Stimulated activated naive CD8-positive, alpha-beta T cell treated with anti-CD3 and anti-CD28 coated beads, Interleukin-15, Interleukin-2, amounts not matched to agents 100 ng/mL and 50 ng/mL, for 24 hours (primary cell): ENCODE data around the gene NOP14.
"Not testable (repeated sequence)": the region's sequence is repeated elsewhere in the genome, so short reads cannot be mapped to it uniquely, and the experiment has no call there.

ENCODE experiments used
- H3K27ac Mint-ChIP-seq: one replicate; pipeline ENCODE4 v1.8.0; 2021; ENCODE audit warnings: mild to moderate bottlenecking, mixed read lengths
- H3K27me3 Mint-ChIP-seq: one replicate; pipeline ENCODE4 v1.8.0; 2021; ENCODE audit warnings: mixed read lengths
- H3K36me3 Mint-ChIP-seq: one replicate; pipeline ENCODE4 v1.8.0; 2021; ENCODE audit warnings: low read depth, mixed read lengths
- H3K4me1 Mint-ChIP-seq: one replicate; pipeline ENCODE4 v1.8.0; 2021; ENCODE audit warnings: low read depth, mixed read lengths
- H3K4me3 Mint-ChIP-seq: one replicate; pipeline ENCODE4 v1.8.0; 2021; ENCODE audit warnings: mild to moderate bottlenecking, mixed read lengths
- H3K9me3 Mint-ChIP-seq: one replicate; pipeline ENCODE4 v1.8.0; 2021; ENCODE audit warnings: mixed read lengths

Gene NOP14

DNA sequence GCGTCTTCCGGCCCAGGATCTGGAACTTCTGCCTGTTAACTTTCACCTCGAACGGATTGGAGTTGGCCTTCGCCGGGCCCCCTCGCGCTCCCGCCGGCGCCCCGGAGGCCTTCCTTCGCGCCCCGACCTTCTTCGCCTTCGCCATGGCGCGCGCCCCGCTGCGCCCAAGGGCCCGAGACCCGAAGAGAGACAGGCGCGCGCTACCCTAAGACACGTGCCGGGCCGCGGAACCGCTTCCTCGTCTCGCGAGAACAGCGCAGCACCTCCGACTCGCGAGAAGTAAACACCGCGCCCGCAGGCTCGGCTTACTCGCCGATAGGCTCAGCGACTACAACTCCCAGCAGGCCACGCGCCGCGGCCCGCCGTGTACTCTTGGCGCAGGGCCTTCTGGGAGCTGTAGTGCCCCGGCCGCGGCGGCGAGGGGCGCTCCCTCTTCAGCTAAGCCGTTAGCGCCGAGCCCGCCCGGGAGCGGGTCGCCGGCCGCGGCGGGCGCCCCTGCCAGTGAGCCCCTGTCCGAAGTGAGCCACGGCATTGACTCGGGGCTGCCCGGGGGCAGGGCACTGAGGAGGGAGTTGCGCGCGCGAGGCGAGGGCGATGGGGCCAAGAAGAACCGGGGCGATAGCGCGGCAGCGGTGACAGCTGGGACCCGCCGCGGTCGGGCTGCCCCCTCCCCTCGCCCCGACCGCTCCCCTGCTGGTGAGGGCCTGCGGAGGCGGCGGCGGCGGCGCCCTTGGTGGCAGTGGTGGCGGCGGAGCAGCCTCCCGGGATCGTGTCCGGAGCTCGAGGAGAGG, at the start of gene NOP14, which contains the start of gene GRK4:
TSS of gene NOP14 (minus strand) at position 232 of the 791 bp plus-strand sequence. CDS start at position 145, 87 bp downstream.
TSS of gene GRK4 (plus strand) at position 397 of the 791 bp plus-strand sequence. CDS start 500 bp downstream, outside the sequence.
- no peaks in the 10 kb centered on the region for H3K27me3 Mint-ChIP-seq
- no peaks in the 10 kb centered on the region for H3K9me3 Mint-ChIP-seq
- peaks cover 29% of the 10 kb centered on the region for H3K36me3 Mint-ChIP-seq
- H3K4me3 Mint-ChIP-seq = peak within 1 kb of the TSS; percentile 89
- peak within 1 kb of the TSS; percentile 86 for H3K27ac Mint-ChIP-seq
- peaks cover 40% of the 10 kb centered on the region for H3K4me1 Mint-ChIP-seq

- Mint-ChIP-seq H3K27ac (no peak overlapping the region), H3K27me3 (peaks cover 5% of the 10 kb centered on the region), H3K9me3 (no peaks in the 10 kb centered on the region), H3K4me3 (no peak overlapping the region), H3K36me3 (no peaks in the 10 kb centered on the region), H3K4me1 (peaks cover 3% of the 10 kb centered on the region)
Measured at GRCh38 chr4:3011456-3012220, 48.4 kb upstream of the NOP14 start.

DNA sequence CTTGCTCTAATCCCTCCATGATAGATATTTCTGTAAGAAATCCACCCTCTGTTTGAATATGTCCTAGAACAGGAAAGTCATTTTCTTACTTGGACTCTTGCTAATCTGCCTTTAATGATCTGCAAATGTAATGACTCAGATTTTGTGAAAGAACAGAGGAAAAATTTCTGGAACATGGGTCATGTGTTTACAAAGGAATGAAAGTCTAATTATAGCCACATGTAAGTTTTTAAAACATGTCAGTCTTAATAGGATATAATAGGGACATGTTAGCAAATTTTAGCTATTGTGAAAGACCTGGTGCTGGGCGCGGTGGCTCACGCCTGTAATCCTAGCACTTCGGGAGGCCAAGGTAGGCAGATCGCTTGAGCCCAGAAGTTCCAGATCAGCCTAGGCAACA, 47.8 kb upstream of the NOP14 start:
- H3K4me3 Mint-ChIP-seq = no peak overlapping the region
- no peaks in the 10 kb centered on the region for H3K36me3 Mint-ChIP-seq
- no peaks in the 10 kb centered on the region for H3K9me3 Mint-ChIP-seq
- no peak overlapping the region for H3K27ac Mint-ChIP-seq
- H3K4me1 Mint-ChIP-seq = peaks cover 3% of the 10 kb centered on the region
- peaks cover 5% of the 10 kb centered on the region for H3K27me3 Mint-ChIP-seq

DNA sequence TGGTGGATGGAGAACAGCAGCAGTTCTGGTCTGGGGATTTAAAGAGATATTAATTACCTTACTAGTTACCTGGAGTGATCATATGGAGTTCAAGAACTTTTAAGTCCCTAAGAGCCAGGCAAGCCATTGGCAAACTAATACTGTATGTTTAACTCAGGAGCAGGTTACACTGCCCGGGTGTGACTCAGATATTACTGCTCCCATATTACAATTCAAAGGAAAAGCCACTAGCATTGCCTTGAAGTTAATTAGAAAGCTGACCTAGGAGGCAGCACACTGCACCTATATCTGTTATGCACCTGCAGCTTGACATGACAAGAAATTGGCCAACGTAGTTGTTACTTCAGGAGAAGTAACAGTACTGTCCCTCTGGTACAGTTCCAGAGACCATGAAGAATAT, 47.4 kb upstream of the NOP14 start:
- H3K4me1 Mint-ChIP-seq = peaks cover 3% of the 10 kb centered on the region
- H3K27ac Mint-ChIP-seq = no peak overlapping the region
- no peaks in the 10 kb centered on the region for H3K9me3 Mint-ChIP-seq
- peaks cover 5% of the 10 kb centered on the region for H3K27me3 Mint-ChIP-seq
- no peak overlapping the region for H3K4me3 Mint-ChIP-seq
- H3K36me3 Mint-ChIP-seq = no peaks in the 10 kb centered on the region

DNA sequence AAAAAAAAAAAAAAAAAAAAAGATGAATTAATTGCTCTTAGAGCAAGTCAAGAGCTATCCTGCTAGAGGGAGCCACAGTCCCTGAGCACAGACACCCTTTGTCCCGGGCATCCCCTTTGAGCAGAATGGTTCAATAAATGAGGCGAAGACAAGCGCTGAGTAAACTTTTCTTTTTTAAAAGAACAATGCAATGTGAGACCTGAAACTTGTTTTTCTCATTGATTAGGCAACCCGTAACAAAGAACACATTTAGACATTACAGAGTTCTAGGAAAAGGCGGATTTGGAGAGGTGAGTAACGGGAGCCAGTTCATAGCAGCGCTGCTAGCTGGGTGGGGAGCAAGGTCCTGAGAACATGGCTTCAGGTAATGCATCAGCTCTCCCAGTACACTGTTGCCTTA, 46.2 kb upstream of the NOP14 start:
- Mint-ChIP-seq H3K36me3 (no peaks in the 10 kb centered on the region), H3K4me1 (peaks cover 3% of the 10 kb centered on the region), H3K4me3 (no peak overlapping the region), H3K9me3 (no peaks in the 10 kb centered on the region), H3K27ac (no peak overlapping the region), H3K27me3 (peaks cover 5% of the 10 kb centered on the region)

DNA sequence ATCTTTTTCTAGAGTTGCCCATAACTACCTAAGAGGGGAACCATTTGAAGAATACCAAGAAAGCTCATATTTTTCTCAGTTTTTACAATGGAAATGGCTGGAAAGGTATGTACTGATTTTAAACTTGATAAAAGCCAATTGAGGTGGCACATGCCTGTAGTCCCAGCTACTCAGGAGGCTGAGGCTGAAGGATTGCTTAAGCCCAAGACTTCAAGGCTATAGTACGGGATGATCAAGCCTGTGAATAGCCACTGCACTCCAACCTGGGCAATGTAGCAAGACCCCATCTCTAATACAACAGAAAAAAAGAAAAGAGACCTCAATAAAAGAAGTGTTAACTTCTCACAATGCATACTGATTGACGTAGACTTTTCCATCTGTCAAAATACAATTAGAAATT, 44.5 kb upstream of the NOP14 start:
- H3K4me1 Mint-ChIP-seq = no peaks in the 10 kb centered on the region

DNA sequence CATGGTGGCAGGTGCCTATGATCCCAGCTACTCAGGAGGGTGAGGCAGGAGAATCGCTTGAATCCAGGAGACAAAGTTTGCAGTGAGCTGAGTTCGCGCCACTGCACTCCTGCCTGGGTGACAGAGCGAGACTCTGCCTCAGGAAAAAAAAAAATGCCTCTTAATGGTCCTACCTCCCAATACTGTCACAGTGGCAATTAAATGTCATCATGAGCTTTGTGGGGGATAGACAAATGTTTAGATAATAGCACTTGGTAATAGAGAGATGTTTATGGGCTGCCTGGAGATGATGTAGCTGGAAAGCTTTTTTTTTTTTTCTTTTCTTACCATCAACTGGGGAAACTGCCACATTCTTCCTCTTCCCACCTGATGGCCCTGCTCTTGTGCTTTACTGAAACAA, 33.2 kb upstream of the NOP14 start:
- Mint-ChIP-seq H3K4me3 (no peak overlapping the region), H3K4me1 (no peaks in the 10 kb centered on the region), H3K27me3 (no peaks in the 10 kb centered on the region), H3K27ac (no peak overlapping the region), H3K36me3 (no peaks in the 10 kb centered on the region), H3K9me3 (no peaks in the 10 kb centered on the region)

More for the DNA sequence above, 44.5 kb upstream of the NOP14 start:
- Mint-ChIP-seq H3K36me3 (no peaks in the 10 kb centered on the region), H3K4me3 (no peak overlapping the region), H3K9me3 (no peaks in the 10 kb centered on the region), H3K27ac (no peak overlapping the region), H3K27me3 (no peaks in the 10 kb centered on the region)

DNA sequence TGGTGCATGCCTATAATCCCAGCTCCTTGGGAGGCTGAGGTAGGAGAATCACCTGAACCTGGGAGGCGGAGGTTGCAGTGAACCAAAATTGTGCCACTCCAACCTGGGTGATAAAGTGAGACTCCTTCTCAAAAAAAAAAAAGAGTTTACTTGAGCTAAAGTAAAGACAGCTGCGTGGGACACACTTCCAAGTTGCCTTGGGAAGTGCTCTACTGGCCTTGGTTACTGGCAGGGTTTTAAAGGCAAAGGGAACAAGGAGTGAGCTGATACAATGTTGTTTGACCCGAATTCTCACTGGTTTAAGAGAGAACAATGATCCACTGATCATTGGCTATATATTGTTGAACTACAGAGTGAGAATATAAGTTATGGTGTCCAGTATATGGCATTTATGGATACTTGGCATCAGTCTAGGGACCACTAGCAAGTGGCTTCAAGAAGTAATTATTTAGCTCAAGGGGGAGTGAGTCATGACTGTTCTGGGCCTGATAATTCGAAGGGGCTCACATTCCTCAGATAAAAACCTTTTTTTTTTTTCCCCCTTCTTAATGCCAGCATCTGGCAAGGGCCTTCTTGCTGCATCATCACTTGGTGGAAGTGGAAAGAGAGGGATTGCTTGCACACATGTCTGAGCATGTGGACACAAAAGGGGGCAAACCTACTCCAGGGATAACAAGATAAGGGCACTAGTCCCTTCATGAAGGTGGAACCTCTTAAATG, 32.5 kb upstream of the NOP14 start:
- no peaks in the 10 kb centered on the region for H3K4me1 Mint-ChIP-seq
- H3K27ac Mint-ChIP-seq = no peak overlapping the region
- no peaks in the 10 kb centered on the region for H3K9me3 Mint-ChIP-seq
- H3K4me3 Mint-ChIP-seq = no peak overlapping the region
- H3K36me3 Mint-ChIP-seq = no peaks in the 10 kb centered on the region
- H3K27me3 Mint-ChIP-seq = peaks cover 3% of the 10 kb centered on the region

DNA sequence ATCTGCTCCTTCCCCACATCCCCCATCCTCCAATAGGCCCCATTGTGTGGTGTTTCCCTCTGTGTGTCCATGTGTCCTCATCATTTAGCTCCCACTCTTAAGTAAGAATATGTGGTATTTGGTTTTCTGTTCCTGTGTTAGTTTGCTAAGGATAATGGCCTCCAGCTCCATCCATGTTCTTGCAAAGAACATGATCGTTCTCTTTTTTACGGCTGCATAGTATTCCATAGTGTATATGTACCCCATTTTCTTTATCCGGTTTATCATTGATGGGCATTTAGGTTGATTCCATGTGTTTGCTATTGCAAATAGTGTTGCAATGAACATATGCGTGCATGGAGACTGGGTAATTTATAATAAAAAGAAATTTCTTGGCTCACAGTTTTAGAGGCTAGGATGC, 31.7 kb upstream of the NOP14 start:
- H3K27ac Mint-ChIP-seq = no peak overlapping the region
- no peaks in the 10 kb centered on the region for H3K9me3 Mint-ChIP-seq
- H3K4me1 Mint-ChIP-seq = no peaks in the 10 kb centered on the region
- H3K4me3 Mint-ChIP-seq = no peak overlapping the region
- no peaks in the 10 kb centered on the region for H3K36me3 Mint-ChIP-seq
- peaks cover 3% of the 10 kb centered on the region for H3K27me3 Mint-ChIP-seq

- H3K36me3 Mint-ChIP-seq = no peaks in the 10 kb centered on the region
- no peaks in the 10 kb centered on the region for H3K9me3 Mint-ChIP-seq
- no peaks in the 10 kb centered on the region for H3K4me1 Mint-ChIP-seq
- H3K27ac Mint-ChIP-seq = no peak overlapping the region
- no peak overlapping the region for H3K4me3 Mint-ChIP-seq
- H3K27me3 Mint-ChIP-seq = peaks cover 11% of the 10 kb centered on the region
Measured at GRCh38 chr4:2991243-2991642, 28.0 kb upstream of the NOP14 start.

DNA sequence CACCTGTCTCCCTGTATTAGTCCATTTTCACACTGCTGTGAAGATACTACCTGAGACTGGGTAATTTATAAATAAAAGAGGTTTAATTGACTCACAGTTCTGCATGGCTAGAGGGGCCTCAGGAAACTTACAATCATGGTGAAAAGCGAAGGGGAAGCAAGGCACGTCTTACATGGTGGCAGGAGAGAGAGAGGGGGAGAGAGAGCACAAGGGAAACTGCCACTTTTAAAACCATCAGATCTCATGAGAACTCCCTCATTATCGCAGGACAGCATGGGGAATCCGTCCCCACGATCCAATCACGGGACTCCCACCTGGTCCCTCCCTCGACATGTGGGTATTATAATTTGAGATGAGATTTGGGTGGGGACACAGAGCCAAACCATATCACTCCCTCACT, 20.5 kb upstream of the NOP14 start:
- peaks cover 14% of the 10 kb centered on the region for H3K27me3 Mint-ChIP-seq
- H3K4me3 Mint-ChIP-seq, H3K4me1 Mint-ChIP-seq, H3K27ac Mint-ChIP-seq, H3K36me3 Mint-ChIP-seq, H3K9me3 Mint-ChIP-seq: not testable (repeated sequence)

DNA sequence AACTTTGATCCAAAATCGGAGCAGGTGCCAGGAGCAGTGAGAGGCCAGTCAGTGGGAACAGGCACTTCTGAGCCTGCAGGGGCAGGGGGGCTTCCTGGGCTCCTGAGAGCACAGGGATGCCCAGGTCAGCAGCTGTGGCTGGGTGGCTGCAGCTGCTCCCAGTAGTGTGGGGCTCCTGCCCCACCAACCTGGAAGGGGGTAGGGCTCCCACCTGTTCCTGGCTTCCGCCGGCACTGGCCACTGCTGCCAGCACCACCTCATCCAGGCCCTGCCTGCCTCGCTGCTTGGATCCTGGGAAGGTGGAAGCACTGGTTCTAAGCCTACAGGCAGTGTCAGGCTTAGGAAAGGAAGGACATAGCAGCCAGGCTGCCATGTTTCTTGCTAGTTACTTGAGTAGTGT, 18.8 kb upstream of the NOP14 start:
- H3K4me1 Mint-ChIP-seq = no peaks in the 10 kb centered on the region
- no peak overlapping the region for H3K4me3 Mint-ChIP-seq

DNA sequence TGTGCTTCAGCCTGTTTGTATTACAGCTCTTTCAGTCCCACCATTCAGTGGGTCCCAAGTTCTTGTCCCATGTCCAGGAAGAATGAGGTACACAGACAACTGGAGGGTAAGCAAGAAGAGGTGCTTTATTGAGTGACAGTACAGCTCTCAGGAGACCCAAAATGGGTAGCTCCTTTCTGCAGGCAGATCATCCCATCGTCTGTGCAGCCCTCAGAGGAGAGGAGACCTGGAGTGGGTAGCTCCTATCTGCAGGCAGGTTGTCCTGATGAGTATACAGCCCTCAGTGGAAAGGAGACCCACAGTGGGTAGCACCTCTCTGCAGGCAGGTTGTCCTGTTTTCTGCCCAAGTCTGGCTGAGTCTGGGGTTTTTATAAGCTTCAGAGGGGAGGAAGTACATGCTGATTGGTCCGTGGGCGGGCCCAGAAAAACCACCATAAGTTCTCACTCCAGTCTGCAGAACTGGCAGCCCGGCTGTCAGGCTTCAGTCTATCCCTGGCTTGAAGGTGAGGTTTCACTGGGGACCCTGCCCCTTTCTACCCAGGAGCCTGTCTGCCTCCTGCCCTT, 18.1 kb upstream of the NOP14 start:
- Mint-ChIP-seq H3K9me3 (no peaks in the 10 kb centered on the region), H3K36me3 (no peaks in the 10 kb centered on the region), H3K4me1 (no peaks in the 10 kb centered on the region), H3K4me3 (no peak overlapping the region), H3K27ac (no peak overlapping the region), H3K27me3 (peaks cover 6% of the 10 kb centered on the region)

More for the DNA sequence above, 18.8 kb upstream of the NOP14 start:
- Mint-ChIP-seq H3K36me3 (no peaks in the 10 kb centered on the region), H3K9me3 (no peaks in the 10 kb centered on the region), H3K27me3 (peaks cover 6% of the 10 kb centered on the region), H3K27ac (no peak overlapping the region)

DNA sequence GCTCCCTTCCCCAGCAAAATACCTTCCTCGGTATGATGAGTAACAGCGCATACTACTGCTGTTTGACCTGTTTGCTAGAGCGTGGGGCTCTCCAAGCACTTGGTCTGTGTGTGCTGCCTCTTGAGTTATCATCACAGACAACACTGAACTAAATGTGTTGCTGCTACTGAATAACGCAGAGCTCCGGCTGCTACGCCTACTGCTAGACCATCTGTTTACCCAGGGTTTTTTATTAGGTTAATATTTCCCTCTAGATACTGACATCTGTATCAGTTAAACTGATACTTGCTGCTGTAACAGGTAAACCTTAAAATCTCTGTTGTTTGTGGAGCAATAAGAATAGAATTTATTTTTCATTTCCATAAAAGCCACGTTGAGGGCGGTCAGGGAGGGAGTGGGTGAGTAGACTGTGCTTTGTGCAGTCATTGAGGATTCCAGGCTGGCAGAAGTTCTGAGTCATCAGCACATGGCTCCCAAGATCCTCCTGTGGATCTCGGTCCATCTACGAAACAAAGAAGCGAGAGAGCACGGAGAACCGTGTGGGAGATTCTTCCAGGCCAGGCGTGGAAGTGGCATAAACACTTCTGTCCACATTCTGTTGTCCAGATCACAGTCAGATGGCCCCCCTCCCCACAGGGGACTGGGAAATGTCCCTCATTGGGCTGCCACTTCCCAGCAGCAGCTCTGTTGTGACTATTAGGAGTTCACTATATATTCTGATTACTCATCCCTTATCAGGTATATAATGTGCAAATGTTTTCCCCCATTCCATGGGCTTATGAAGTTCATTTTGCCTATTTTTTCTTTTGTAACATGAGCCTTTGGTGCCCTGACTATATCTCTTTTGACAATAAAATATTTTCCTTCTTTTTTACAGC, 14.2 kb upstream of the NOP14 start:
- Mint-ChIP-seq H3K4me3 (no peak overlapping the region), H3K4me1 (no peaks in the 10 kb centered on the region)

More for the DNA sequence above, 14.2 kb upstream of the NOP14 start:
- no peaks in the 10 kb centered on the region for H3K36me3 Mint-ChIP-seq
- H3K27ac Mint-ChIP-seq = no peak overlapping the region
- no peaks in the 10 kb centered on the region for H3K27me3 Mint-ChIP-seq
- no peaks in the 10 kb centered on the region for H3K9me3 Mint-ChIP-seq
